ENCODE data around the gene PANK3. TPM values are rescaled to one million over a fixed set of nuclear protein-coding genes. Genes with fewer than 3 reads are reported as not detected.

PANK3 gene
- total RNA-seq (2011; cell fraction: chromatin; rRNA removed; ENCODE audit: low replicate concordance) = 12.4 and 49.0 TPM in 2 replicates
- total RNA-seq (2011; cell fraction: nucleolus; rRNA removed) = 6.7 and 10.3 TPM in 2 replicates
- total RNA-seq (2011; cell fraction: nucleoplasm; rRNA removed) = 23.2 and 50.5 TPM in 2 replicates
- total RNA-seq (2014; rRNA removed) (23.2 and 25.1 TPM in 2 replicates), total RNA-seq (2014; rRNA removed; fragmentation: Illumina TruSeq; extraction: Trizol) (50.4 and 57.6 TPM in 2 replicates), total RNA-seq (2015; rRNA removed; fragmentation: Illumina TruSeq; extraction: Trizol) (40.1 and 44.9 TPM in 2 replicates), total RNA-seq (2021) (42.9 and 48.4 TPM in 2 replicates), polyA plus RNA-seq (2011; rRNA removed) (33.2 and 37.3 TPM in 2 replicates), polyA plus RNA-seq (2014; fragmentation: Illumina TruSeq; extraction: Trizol) (23.4 and 29.7 TPM in 2 replicates), polyA plus RNA-seq (2014; fragmentation: Nextera tagmentation; extraction: Ambion mirVana) (1 to 10 TPM; 5.9 to 6.0 TPM), polyA plus RNA-seq (2014; rRNA removed) (16.9 and 19.7 TPM in 2 replicates), polyA minus RNA-seq (2011; rRNA and poly(A)+ RNA removed) (53.9 and 66.0 TPM in 2 replicates), Bru-seq, nascent RNA (percentile 95 among the genes with signal in this experiment), BruChase-seq, experiment 1, labeled RNA remaining after a 2-hour chase (percentile 97 among the genes with signal in this experiment), BruChase-seq, experiment 2, labeled RNA remaining after a 6-hour chase (percentile 98 among the genes with signal in this experiment)
- 4.7 and 14.5 TPM in 2 replicates for polyA plus RNA-seq (2011; cell fraction: cytosol; rRNA removed)
- 11.1 and 16.7 TPM in 2 replicates for polyA plus RNA-seq (2011; cell fraction: nucleus; rRNA removed)
- polyA plus RNA-seq (2012) = 15.8 and 20.9 TPM in 2 replicates
- 21.9 and 26.5 TPM in 2 replicates for polyA minus RNA-seq (2011; cell fraction: cytosol; rRNA and poly(A)+ RNA removed)
- polyA minus RNA-seq (2011; cell fraction: nucleus; rRNA and poly(A)+ RNA removed) = 14.5 and 26.3 TPM in 2 replicates
- long read RNA-seq, experiment 1, full-length matches to known transcripts = 29 of 68 reads
- long read RNA-seq, experiment 1, partial matches to known transcripts = 6 of 68 reads
- long read RNA-seq, experiment 1, other reads (novel, unspliced or antisense) = 33 of 68 reads
- long read RNA-seq, experiment 2, full-length matches to known transcripts = 2 of 23 reads
- long read RNA-seq, experiment 2, partial matches to known transcripts = 0 of 23 reads
- long read RNA-seq, experiment 2, other reads (novel, unspliced or antisense) = 21 of 23 reads
- long read RNA-seq, experiment 3, full-length matches to known transcripts = 3 of 4 reads
- long read RNA-seq, experiment 3, partial matches to known transcripts = 0 of 4 reads
- long read RNA-seq, experiment 3, other reads (novel, unspliced or antisense) = 1 of 4 reads

- H3K4me3 ChIP-seq = peak within 1 kb of the TSS; percentile 95
- ATAC-seq (peak; percentile 86), DNase-seq (ENCODE audit: extremely low read depth in 1 of 4, low spot score in 3 of 4) (peak in 2 of 4 experiments; percentile 84 to 92), FAIRE-seq (no peak)
- POLR2A ChIA-PET = interaction anchor here (0.5 to 1.7 kb wide), 2 partner anchors 42 to 118 kb away, joined by 3 to 6 read pairs; no protein-coding TSS in a partner anchor
- BruUV-seq (replicated peaks) = no TSS peak
- H3K36me3 ChIP-seq (ENCODE audit: control insufficient read depth, insufficient read depth, low read length) = peaks cover 25% of the 10 kb centered on the region; the same call in 2 of the 3 replicates
- peak within 1 kb of the TSS; percentile 87 for H2AFZ ChIP-seq (ENCODE audit: low read depth, low read length)
- H3K4me1 ChIP-seq (replicated peaks in 1 of 2; ENCODE audit: control insufficient read depth in 2 of 2, insufficient read depth in 2 of 2, low read length in 2 of 2) = peaks cover 23 to 26% of the 10 kb centered on the region in 2 experiments; a peak in 4 of 5 replicates
- H3K79me2 ChIP-seq (ENCODE audit: control insufficient read depth, insufficient read depth, low read length) = peaks cover 54% of the 10 kb centered on the region
- CTCF ChIA-PET (ENCODE audit: low intra/inter-chr PET ratio) = no interaction called here
- H3K9me1 ChIP-seq (ENCODE audit: control insufficient read depth, insufficient read depth, low read length) = no peaks in the 10 kb centered on the region
- in situ Hi-C loops (cut with MboI) = no loop called here
- peak within 1 kb of the TSS; percentile 95 for H3K27ac ChIP-seq (ENCODE audit: extremely low read depth, low read depth, low read length)
- peak within 1 kb of the TSS; percentile 90 for H3K4me2 ChIP-seq (ENCODE audit: insufficient read depth, low read length)
- peak within 1 kb of the TSS; percentile 89 to 95 for H3K9ac ChIP-seq (ENCODE audit: insufficient read depth in 1 of 2, low read depth in 2 of 2, low read length in 2 of 2)
- peaks cover 2% of the 10 kb centered on the region; the same call in 1 of the 2 replicates for H4K20me1 ChIP-seq (replicated peaks; ENCODE audit: control insufficient read depth, insufficient read depth, low read length)
- intact Hi-C loops (cut with micrococcal nuclease) = loop anchor here (5.0 kb wide), 2 partner anchors 92 to 1003 kb away; partner anchors contain the start of genes RARS1 and SPDL1
- H3K9me3 ChIP-seq (replicated peaks; ENCODE audit: control insufficient read depth, insufficient read depth, low read depth, low read length) = no peaks in the 10 kb centered on the region
- WGBS (ENCODE audit: insufficient coverage, low coverage, missing lambda C conversion rate) = under 1% methylated on average over 37 of the region's 63 CpGs
- no peaks in the 10 kb centered on the region for H3K27me3 ChIP-seq (ENCODE audit: control insufficient read depth in 2 of 2, insufficient read depth in 2 of 2, low read length in 2 of 2)
- TF ChIP-seq RERE (CRISPR knock-in tag; IDR thresholded peaks at IDR 0.05; ENCODE audit: borderline replicate concordance) (0 out of 2 replicates have a peak, but pooled peaks have one; percentile 34), ZNF76 (CRISPR knock-in tag; IDR thresholded peaks at IDR 0.05; ENCODE audit: borderline replicate concordance) (no peak), GATAD2B (IDR thresholded peaks at IDR 0.05; ENCODE audit: borderline replicate concordance) (0 out of 2 replicates have a peak, but pooled peaks have one; percentile 94), PHF8 (IDR thresholded peaks at IDR 0.05; ENCODE audit: borderline replicate concordance, low read length) (peak; percentile 89), TAF9B (IDR thresholded peaks at IDR 0.05; ENCODE audit: partially characterized antibody) (peak; percentile 52), ZNF57 (CRISPR knock-in tag; IDR thresholded peaks at IDR 0.05) (no peak), PCBP1 (IDR thresholded peaks at IDR 0.05; ENCODE audit: low read depth, low read length, poor library complexity, severe bottlenecking) (peak; percentile 56)
These were observed at the start of gene PANK3 for GRCh38 chr5:168578538-168579487. Gene PANK3, minus strand, starts transcription at chr5:168579368. Its CDS starts 85 bp downstream, at chr5:168579283.

Data from K562 (cell line).